Prostate gland (tissue), 2 donors: ENCODE measurements around the gene EPX.

Experiments used
- CTCF ChIP-seq, 4 experiments: fragments of 200-600 bp in 2 of 4; fragments of 450-650 bp in 2 of 4; sonication (generic) in 2 of 4; IDR thresholded peaks; 1 replicate in 3 of 4; 2 replicates in 1 of 4; pipeline ENCODE4 v1.5.1; 2016 to 2019; ENCODE audit warnings: antibody characterized with exemption in 4 of 4, mild to moderate bottlenecking in 2 of 4, moderate library complexity in 2 of 4
- POLR2A ChIP-seq: fragments of 450-650 bp; IDR thresholded peaks from one replicate; pipeline ENCODE4 v1.6.1; 2016; ENCODE audit warnings: antibody characterized with exemption, mild to moderate bottlenecking
- POLR2AphosphoS5 ChIP-seq: sonication (generic); formaldehyde crosslinking; IDR thresholded peaks from one replicate; pipeline ENCODE4 v1.6.1; 2017; ENCODE audit warnings: antibody characterized with exemption

GRCh38 chr17:58147930-58148434 lies 44.5 kb upstream of the EPX start, which contains the start of gene OR4D1:
- TF ChIP-seq POLR2A, result no peak
- no peak for TF ChIP-seq CTCF (IDR thresholded peaks at IDR 0.05)
- TF ChIP-seq POLR2AphosphoS5, result no peak
